Endodermal cell (in vitro differentiated cells): ENCODE data around the gene PZP. TPM values are rescaled to one million over a fixed set of nuclear protein-coding genes. Genes with fewer than 3 reads are reported as not detected.

Experiments
- DNase-seq: peaks from one replicate; pipeline ENCODE4 v3.0.0-alpha.2; 2017
- H3K27ac ChIP-seq: 2 replicates; pipeline ENCODE4 v1.5.1; 2013; ENCODE audit warnings: mild to moderate bottlenecking, low read depth, low read length, moderate library complexity
- H3K27me3 ChIP-seq: 2 replicates; pipeline ENCODE4 v1.6.1; 2013; ENCODE audit warnings: mild to moderate bottlenecking, low read length, moderate library complexity; ENCODE audit not compliant: insufficient read depth, control insufficient read depth, poor library complexity, severe bottlenecking
- H3K36me3 ChIP-seq: 2 replicates; pipeline ENCODE4 v1.7.0; 2013; ENCODE audit warnings: mild to moderate bottlenecking, low read length, moderate library complexity; ENCODE audit not compliant: control insufficient read depth, insufficient read depth
- H3K4me1 ChIP-seq: one replicate; pipeline ENCODE4 v1.7.0; 2013; ENCODE audit warnings: low read length; ENCODE audit not compliant: control insufficient read depth, insufficient read depth
- H3K4me3 ChIP-seq: 2 replicates; pipeline ENCODE4 v1.5.1; 2013; ENCODE audit warnings: mild to moderate bottlenecking, low read length, moderate library complexity
- H3K9ac ChIP-seq: 2 replicates; pipeline ENCODE4 v1.6.1; 2013; ENCODE audit warnings: mild to moderate bottlenecking, low read length, moderate library complexity; ENCODE audit not compliant: poor library complexity, severe bottlenecking; ENCODE audit errors: extremely low read depth
- H3K9me3 ChIP-seq: 2 replicates; pipeline ENCODE4 v1.6.1; 2013; ENCODE audit warnings: mild to moderate bottlenecking, low read length, moderate library complexity; ENCODE audit not compliant: control insufficient read depth
- H3K27ac Mint-ChIP-seq: 2 replicates; pipeline ENCODE4 v1.8.0; 2020; ENCODE audit warnings: mixed read lengths
- H3K27me3 Mint-ChIP-seq: 2 replicates; pipeline ENCODE4 v1.8.0; 2021; ENCODE audit warnings: mild to moderate bottlenecking, mixed read lengths; ENCODE audit not compliant: insufficient read depth
- H3K36me3 Mint-ChIP-seq: 2 replicates; pipeline ENCODE4 v1.8.0; 2020; ENCODE audit warnings: low read depth, mixed read lengths
- H3K4me1 Mint-ChIP-seq: 2 replicates; pipeline ENCODE4 v1.8.0; 2020; ENCODE audit warnings: mixed read lengths
- H3K4me3 Mint-ChIP-seq: 2 replicates; pipeline ENCODE4 v1.8.0; 2020; ENCODE audit warnings: mild to moderate bottlenecking, moderate library complexity, mixed read lengths
- H3K9me3 Mint-ChIP-seq: 2 replicates; pipeline ENCODE4 v1.8.0; 2020; ENCODE audit warnings: mild to moderate bottlenecking, mixed read lengths
- CTCF ChIP-seq: fragments of 200-600 bp; sonication (generic); conservative IDR thresholded peaks from 2 replicates; pipeline ENCODE4 v1.5.0; 2021; ENCODE audit warnings: antibody characterized with exemption, mild to moderate bottlenecking
- WGBS, 2 experiments: methylation state at CpG; one replicate each; pipeline versions ENCODE4 v1.1.5 to v1.1.7; 2013; ENCODE audit warnings: missing lambda C conversion rate in 2 of 2, mixed read lengths in 1 of 2; ENCODE audit not compliant: insufficient coverage in 1 of 2, insufficient read length in 1 of 2; 5-methylcytosine and 5-hydroxymethylcytosine counted together
- total RNA-seq, 2 donors: library from RNA; stranded (reverse); fragmentation: NEBNext Ultra II Directional in 1 of 2; extraction: Animal tissue kit (Norgen Biotek cat#: 25700) in 1 of 2; gene quantifications; 2 replicates in 1 of 2; 3 replicates in 1 of 2; pipeline ENCODE4 v1.2.1, GENCODE V29; 2021

Gene PZP
- total RNA-seq, 2 donors from 2014 or later = 1.3 TPM; not detected in 1

- Mint-ChIP-seq H3K9me3 (peaks cover 29% of the 10 kb centered on the region), H3K27ac (no peak overlapping the region), H3K36me3 (no peaks in the 10 kb centered on the region), H3K4me1 (no peaks in the 10 kb centered on the region), H3K4me3 (no peak overlapping the region), H3K27me3 (no peaks in the 10 kb centered on the region)
- Histone ChIP-seq H3K9ac (no peak overlapping the region), H3K4me3 (no peak overlapping the region), H3K27me3 (no peaks in the 10 kb centered on the region), H3K27ac (no peak overlapping the region), H3K9me3 (peaks cover 22% of the 10 kb centered on the region), H3K36me3 (no peaks in the 10 kb centered on the region), H3K4me1 (no peaks in the 10 kb centered on the region)
- DNase-seq = no peak
- WGBS, 2 experiments = 91 to 99% methylated on average over 5 of the region's 5 CpGs
- no peak for TF ChIP-seq CTCF
Measured at GRCh38 chr12:9135903-9136310, 72.3 kb downstream of the PZP start.

- H3K4me1 Mint-ChIP-seq = no peaks in the 10 kb centered on the region
- WGBS, 2 experiments = 95 to 97% methylated on average over 5 to 16 of the region's 16 CpGs
- DNase-seq = peak; percentile 69
Measured at GRCh38 chr12:9134981-9135628, 73.1 kb downstream of the PZP start.

GRCh38 chr12:9133216-9133916 is 74.8 kb downstream of the PZP start:
- H3K27ac Mint-ChIP-seq = no peak overlapping the region
- no peak overlapping the region for H3K4me3 Mint-ChIP-seq
- WGBS, 2 experiments = 100% methylated on average over 1 of the region's 1 CpG; no CpG with 5 or more reads in 1 of the 2 experiments

More at GRCh38 chr12:9134981-9135628, 73.1 kb downstream of the PZP start:
- Histone ChIP-seq H3K36me3 (no peaks in the 10 kb centered on the region), H3K27me3 (no peaks in the 10 kb centered on the region), H3K27ac (no peak overlapping the region), H3K4me1 (no peaks in the 10 kb centered on the region), H3K9ac (no peak overlapping the region), H3K9me3 (peaks cover 14% of the 10 kb centered on the region), H3K4me3 (no peak overlapping the region)
- H3K27ac Mint-ChIP-seq = no peak overlapping the region
- TF ChIP-seq CTCF = peak; percentile 77
- no peak overlapping the region for H3K4me3 Mint-ChIP-seq
- H3K27me3 Mint-ChIP-seq = no peaks in the 10 kb centered on the region
- H3K36me3 Mint-ChIP-seq = no peaks in the 10 kb centered on the region
- H3K9me3 Mint-ChIP-seq = peaks cover 26% of the 10 kb centered on the region

More at GRCh38 chr12:9133216-9133916, 74.8 kb downstream of the PZP start:
- Histone ChIP-seq H3K27ac (no peak overlapping the region), H3K4me3 (no peak overlapping the region), H3K27me3 (no peaks in the 10 kb centered on the region), H3K36me3 (no peaks in the 10 kb centered on the region), H3K4me1 (no peaks in the 10 kb centered on the region), H3K9ac (no peak overlapping the region), H3K9me3 (no peaks in the 10 kb centered on the region)
- Mint-ChIP-seq H3K27me3 (no peaks in the 10 kb centered on the region), H3K36me3 (no peaks in the 10 kb centered on the region), H3K9me3 (peaks cover 11% of the 10 kb centered on the region), H3K4me1 (no peaks in the 10 kb centered on the region)
- no peak for TF ChIP-seq CTCF
- no peak for DNase-seq
